Uterus (tissue), 2 donors: ENCODE measurements around the gene GREB1.

Experiments used
- CTCF ChIP-seq, 4 experiments: fragments of 200-600 bp in 2 of 4; fragments of 450-650 bp in 2 of 4; sonication (generic) in 2 of 4; IDR thresholded peaks; one replicate each; pipeline ENCODE4 v1.5.1; 2016 to 2019; ENCODE audit warnings: antibody characterized with exemption in 4 of 4, mild to moderate bottlenecking in 2 of 4, moderate library complexity in 1 of 4
- POLR2A ChIP-seq, 2 donors: fragments of 450-650 bp; IDR thresholded peaks; one replicate each; pipeline ENCODE4 v1.6.1; 2016; ENCODE audit warnings: antibody characterized with exemption in 2 of 2, mild to moderate bottlenecking in 1 of 2, moderate library complexity in 1 of 2

DNA sequence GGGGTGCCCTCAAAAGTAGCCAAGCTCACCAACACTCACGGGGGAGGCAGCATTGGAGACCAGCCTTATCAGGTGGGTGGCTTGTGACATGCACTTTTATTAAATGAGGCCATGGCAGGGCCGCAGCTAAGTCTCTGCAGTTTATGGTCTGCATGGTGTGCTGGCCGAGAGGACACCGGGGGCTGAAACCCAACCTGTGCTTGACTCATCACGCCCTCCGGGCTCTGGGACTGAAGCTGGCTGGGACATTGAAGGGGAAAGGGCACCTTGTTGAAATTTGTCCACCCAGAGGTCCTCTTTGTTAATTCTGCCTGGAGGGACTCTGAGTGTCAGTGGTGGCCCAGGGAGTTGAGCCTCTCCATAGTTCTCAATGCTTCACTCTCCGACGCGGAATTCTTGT is 153.9 kb downstream of the GREB1 start:
- no peak for TF ChIP-seq CTCF (IDR thresholded peaks at IDR 0.05)
- no peak for TF ChIP-seq POLR2A (IDR thresholded peaks at IDR 0.05)
